IMR-90 (cell line): ENCODE results near the gene PRSS21. TPM values are rescaled to one million over a fixed set of nuclear protein-coding genes. Genes with fewer than 3 reads are reported as not detected.

Experiments used
- ATAC-seq: fragments of 200-7000 bp; cut with Tn5 transposase; 2 replicates; pipeline ENCODE4 v1.9.1; 2020; ENCODE audit warnings: low read depth, mild to moderate bottlenecking, moderate library complexity
- BruUV-seq: library from RNA; stranded (reverse); fragments of 400-500 nt; replicated peaks from 2 replicates; lab custom pipeline; 2021; lab: Mats Ljungman, UMichigan
- CTCF ChIA-PET: fragments of 300-600 bp; formaldehyde crosslinking; extraction: SDS; loops from one replicate; lab custom pipeline; 2021; ENCODE audit warnings: antibody characterized with exemption; lab: Yijun Ruan, JAX
- POLR2A ChIA-PET: fragments of 300-600 bp; sonication (Branson Sonifier 250); formaldehyde crosslinking; loops from one replicate; lab custom pipeline; 2022; ENCODE audit warnings: antibody characterized with exemption; ENCODE audit not compliant: unreplicated experiment; lab: Charles Lee
- DNase-seq: peaks from one replicate; pipeline ENCODE4 v3.0.0; 2013
- H2AFZ ChIP-seq: replicated peaks from 2 replicates; pipeline ENCODE3; 2013; ENCODE audit warnings: low read length, mild to moderate bottlenecking; ENCODE audit not compliant: poor library complexity
- H2AK5ac ChIP-seq: 2 replicates; pipeline ENCODE4 v1.6.1; 2013; ENCODE audit warnings: low read depth, low read length, inconsistent platforms
- H2AK9ac ChIP-seq: replicated peaks from 2 replicates; pipeline ENCODE3; 2013; ENCODE audit warnings: mild to moderate bottlenecking, low read depth, low read length, moderate library complexity; ENCODE audit not compliant: poor library complexity
- H2BK120ac ChIP-seq: 2 replicates; pipeline ENCODE4 v1.6.1; 2013; ENCODE audit warnings: low read depth, low read length, inconsistent platforms
- H2BK15ac ChIP-seq: 3 replicates; pipeline ENCODE4 v1.6.1; 2013; ENCODE audit warnings: low read depth, low read length, inconsistent platforms
- H2BK20ac ChIP-seq: 2 replicates; pipeline ENCODE4 v1.6.1; 2013; ENCODE audit warnings: low read depth, mild to moderate bottlenecking, inconsistent platforms, low read length, moderate library complexity
- H2BK5ac ChIP-seq: 2 replicates; pipeline ENCODE4 v1.6.1; 2013; ENCODE audit warnings: mild to moderate bottlenecking, low read depth, low read length, inconsistent platforms; ENCODE audit not compliant: poor library complexity, severe bottlenecking
- H3K14ac ChIP-seq: replicated peaks from 2 replicates; pipeline ENCODE4 v1.6.1; 2013; ENCODE audit warnings: low read depth, low read length, inconsistent platforms
- H3K18ac ChIP-seq: 2 replicates; pipeline ENCODE4 v1.6.1; 2013; ENCODE audit warnings: low read depth, low read length, control low read depth
- H3K23ac ChIP-seq: 2 replicates; pipeline ENCODE4 v1.6.1; 2013; ENCODE audit warnings: low read depth, low read length, inconsistent platforms
- H3K27ac ChIP-seq: 2 replicates; pipeline ENCODE4 v1.5.1; 2013; ENCODE audit warnings: mild to moderate bottlenecking, control low read depth, low read length; ENCODE audit not compliant: insufficient read depth
- H3K27me3 ChIP-seq: 2 replicates; pipeline ENCODE4 v1.6.1; 2013; ENCODE audit warnings: low read length; ENCODE audit not compliant: control insufficient read depth, insufficient read depth
- H3K36me3 ChIP-seq: 2 replicates; pipeline ENCODE4 v1.6.1; 2013; ENCODE audit warnings: low read length, mixed read lengths; ENCODE audit not compliant: control insufficient read depth, insufficient read depth
- H3K4ac ChIP-seq: 2 replicates; pipeline ENCODE4 v1.6.1; 2013; ENCODE audit warnings: low read depth, low read length, inconsistent platforms
- H3K4me1 ChIP-seq: 2 replicates; pipeline ENCODE4 v1.6.1; 2013; ENCODE audit warnings: low read length, mixed read lengths; ENCODE audit not compliant: control insufficient read depth, insufficient read depth
- H3K4me2 ChIP-seq: 2 replicates; pipeline ENCODE4 v1.6.1; 2013; ENCODE audit warnings: low read depth, mild to moderate bottlenecking, control low read depth, low read length, moderate library complexity
- H3K4me3 ChIP-seq: 2 replicates; pipeline ENCODE4 v1.5.1; 2013; ENCODE audit warnings: low read depth, mild to moderate bottlenecking, control low read depth, low read length, moderate library complexity; ENCODE audit not compliant: insufficient read depth
- H3K56ac ChIP-seq: 2 replicates; pipeline ENCODE4 v1.6.1; 2013; ENCODE audit warnings: low read length, inconsistent platforms; ENCODE audit not compliant: insufficient read depth; ENCODE audit errors: extremely low read depth
- H3K79me1 ChIP-seq, 2 experiments: 2 replicates each; pipeline ENCODE4 v1.6.1; 2013; ENCODE audit warnings: low read length in 2 of 2, inconsistent platforms in 1 of 2, low read depth in 1 of 2
- H3K9ac ChIP-seq: 2 replicates; pipeline ENCODE4 v1.6.1; 2013; ENCODE audit warnings: low read depth, low read length, control low read depth
- H3K9me1 ChIP-seq: 2 replicates; pipeline ENCODE4 v1.6.1; 2013; ENCODE audit warnings: low read length, inconsistent platforms; ENCODE audit not compliant: insufficient read depth
- H3K9me3 ChIP-seq: 2 replicates; pipeline ENCODE4 v1.6.1; 2013; ENCODE audit warnings: low read length; ENCODE audit not compliant: control insufficient read depth, insufficient read depth
- H4K20me1 ChIP-seq: 2 replicates; pipeline ENCODE4 v1.6.1; 2013; ENCODE audit warnings: low read length, inconsistent platforms; ENCODE audit not compliant: insufficient read depth
- H4K5ac ChIP-seq: 2 replicates; pipeline ENCODE4 v1.6.1; 2013; ENCODE audit warnings: mild to moderate bottlenecking, low read depth, low read length, control low read depth
- H4K8ac ChIP-seq, 2 experiments: 2 replicates each; pipeline ENCODE4 v1.6.1; 2013; ENCODE audit warnings: low read depth in 2 of 2, low read length in 2 of 2, control low read depth in 1 of 2, inconsistent platforms in 1 of 2
- H4K91ac ChIP-seq: 2 replicates; pipeline ENCODE4 v1.6.1; 2013; ENCODE audit warnings: low read depth, low read length, inconsistent platforms; ENCODE audit not compliant: insufficient read depth
- BHLHE40 ChIP-seq: fragments of 150-350 bp; IDR thresholded peaks from 2 replicates; pipeline ENCODE4 v1.6.1; 2016; ENCODE audit warnings: mild to moderate bottlenecking, low read depth, low read length
- FOS ChIP-seq: fragments of 150-350 bp; IDR thresholded peaks from 2 replicates; pipeline ENCODE4 v1.6.1; 2016; ENCODE audit warnings: low read depth, low read length
- MXI1 ChIP-seq: IDR thresholded peaks from 2 replicates; pipeline ENCODE4 v1.6.1; 2012; ENCODE audit warnings: low read depth, mild to moderate bottlenecking, low read length, moderate library complexity, borderline replicate concordance
- NFE2L2 ChIP-seq: fragments of 150-350 bp; IDR thresholded peaks from 2 replicates; pipeline ENCODE4 v1.6.1; 2016; ENCODE audit warnings: low read depth, mild to moderate bottlenecking, low read length
- RAD21 ChIP-seq: IDR thresholded peaks from 2 replicates; pipeline ENCODE4 v1.6.1; 2012; ENCODE audit warnings: low read length, improper control_type of control experiment
- WGBS, 2 experiments: methylation state at CpG; one replicate each; pipeline versions ENCODE4 v1.1.5 to v1.1.7; 2013; ENCODE audit warnings: missing lambda C conversion rate in 2 of 2; ENCODE audit not compliant: insufficient read length in 1 of 2; ENCODE audit errors: extremely low coverage in 2 of 2; 5-methylcytosine and 5-hydroxymethylcytosine counted together
- dilution Hi-C: fragments of 300-500 bp; cut with HindIII; formaldehyde crosslinking; loops from one replicate; pipeline ENCODE4 v1.14.3; 2018; ENCODE audit warnings: low sequenced_read_pairs; ENCODE audit not compliant: unreplicated experiment
- in situ Hi-C: fragments of 300-500 bp; cut with MboI; formaldehyde crosslinking; loops from 3 replicates; pipeline ENCODE4 v1.14.3; 2019; ENCODE audit warnings: low sequenced_read_pairs, inconsistent platforms, mixed read lengths
- intact Hi-C: fragments of 100-400 bp; cut with micrococcal nuclease; formaldehyde crosslinking; loops from 2 replicates; pipeline ENCODE4 v1.10.0; 2022
- polyA plus RNA-seq, 3 experiments: library from polyadenylated mRNA; depleted of rRNA; stranded (reverse); fragments of >200 nt; gene quantifications; 2 replicates each; pipeline ENCODE4 v1.2.3, GENCODE V29; 2012; ENCODE audit warnings: low replicate concordance in 1 of 3
- total RNA-seq: library from RNA; depleted of rRNA; stranded (reverse); fragments of >200 nt; gene quantifications from 2 replicates; pipeline ENCODE4 v1.2.3, GENCODE V29; 2012

The PRSS21 gene
- total and polyA plus RNA-seq, 2 of the 4 experiments (the other 2 are of a cell fraction) = 0.21 TPM; not detected in 1

DNA sequence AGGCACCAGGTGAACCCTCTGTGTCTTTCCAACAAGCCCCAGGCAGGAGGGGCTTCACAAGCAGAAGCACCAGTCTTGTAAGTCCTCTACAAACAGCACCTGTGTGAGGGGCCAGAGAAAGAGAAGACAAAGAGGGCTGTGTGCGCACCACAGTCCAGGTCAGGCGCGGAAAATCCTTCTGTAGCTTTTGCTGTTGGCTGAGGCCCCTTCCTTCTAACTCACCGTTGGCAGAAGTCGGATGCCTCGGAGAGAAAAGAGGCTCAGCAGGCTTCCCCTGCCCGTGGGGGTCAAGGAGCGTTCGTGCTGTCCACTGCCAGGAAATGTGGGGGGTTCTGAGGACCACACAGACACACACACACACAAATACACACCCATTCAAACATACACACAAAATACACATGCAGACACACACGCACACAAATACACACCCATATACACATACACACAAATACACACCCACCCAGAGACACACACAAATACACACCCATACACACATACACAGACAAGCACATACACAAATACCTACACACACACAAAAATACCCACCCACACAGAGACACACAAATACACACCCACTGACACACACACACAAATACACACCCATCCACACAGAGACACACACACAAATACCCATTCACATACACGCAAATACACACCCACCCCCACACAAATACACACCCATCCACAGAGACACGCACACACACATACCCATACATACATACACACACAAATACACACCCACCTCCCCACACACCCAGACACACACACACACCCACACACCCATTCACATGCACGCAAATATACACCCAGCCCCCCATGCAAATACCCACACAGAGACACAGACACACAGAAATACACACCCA lies 19.8 kb downstream of the PRSS21 start:
- Histone ChIP-seq H3K27me3 (peaks cover 5% of the 10 kb centered on the region; the same call in 1 of the 2 replicates), H2BK20ac (peak overlapping the region; percentile 51), H3K9me3 (no peaks in the 10 kb centered on the region), H4K8ac (peak overlapping the region in 1 of 2 experiments; percentile 0; a peak in 1 of 4 replicates), H2AFZ (no peak overlapping the region), H3K4ac (peak overlapping the region; percentile 62), H2AK9ac (no peak overlapping the region), H3K14ac (0 out of 2 replicates have a peak overlapping the region, but pooled peaks have one; percentile 19), H3K9me1 (peaks cover 10% of the 10 kb centered on the region), H3K4me3 (no peak overlapping the region), H3K27ac (no peak overlapping the region), H3K9ac (no peak overlapping the region), H3K4me1 (peaks cover 10% of the 10 kb centered on the region), H3K36me3 (no peaks in the 10 kb centered on the region), H3K18ac (no peak overlapping the region), H2BK120ac (peak overlapping the region; percentile 71), H2AK5ac (peak overlapping the region; percentile 49), H2BK15ac (peak overlapping the region; percentile 21; the same call in 2 of the 3 replicates), H4K20me1 (peaks cover 7% of the 10 kb centered on the region; the same call in 1 of the 2 replicates), H2BK5ac (peak overlapping the region; percentile 85), H3K4me2 (no peak overlapping the region), H4K91ac (peak overlapping the region; percentile 50; the same call in 1 of the 2 replicates), H3K56ac (no peak overlapping the region), H4K5ac (no peak overlapping the region), H3K23ac (no peak overlapping the region), H3K79me1 (no peaks in the 10 kb centered on the region)
- no peak for DNase-seq
- TF ChIP-seq RAD21 = no peak
- no peak for TF ChIP-seq FOS
- no peak for TF ChIP-seq NFE2L2
- no peak for TF ChIP-seq MXI1
- no peak for TF ChIP-seq BHLHE40
- ATAC-seq = no peak
- ChIA-PET POLR2A (no interaction called here), CTCF (no interaction called here)
- in situ Hi-C loops = loop anchor here (10.0 kb wide), 1 partner anchor 78 kb away; the partner anchor contains the start of gene FLYWCH1
- dilution Hi-C loops = no loop called here
- intact Hi-C loops = loop anchor here (5.0 kb wide), 1 partner anchor 45 kb away; no protein-coding TSS in a partner anchor
- 98% methylated on average over 4 of the region's 13 CpGs; no CpG with 5 or more reads in 1 of the 2 experiments for WGBS, 2 experiments
- no TSS peak for BruUV-seq
